NCI-H128 (cell line): ENCODE data around the gene USP22.

Experiments
- DNase-seq: peaks from one replicate; lab custom pipeline; 2025; ENCODE audit not compliant: unreplicated experiment; lab: John Stamatoyannopoulos, UW

Gene USP22

GRCh38 chr17:21021208-21021803, 21.5 kb downstream of the USP22 start:
- no peak for DNase-seq

- DNase-seq: no peak
These were observed 22.2 kb downstream of the USP22 start for GRCh38 chr17:21020622-21021021.

- DNase-seq: no peak
These were observed 22.7 kb downstream of the USP22 start for GRCh38 chr17:21019976-21020586.

GRCh38 chr17:21018894-21019293, 23.9 kb downstream of the USP22 start:
- no peak for DNase-seq

GRCh38 chr17:21017861-21018260, 24.9 kb downstream of the USP22 start:
- no peak for DNase-seq

GRCh38 chr17:21017256-21017655, 25.6 kb downstream of the USP22 start:
- no peak for DNase-seq

DNA sequence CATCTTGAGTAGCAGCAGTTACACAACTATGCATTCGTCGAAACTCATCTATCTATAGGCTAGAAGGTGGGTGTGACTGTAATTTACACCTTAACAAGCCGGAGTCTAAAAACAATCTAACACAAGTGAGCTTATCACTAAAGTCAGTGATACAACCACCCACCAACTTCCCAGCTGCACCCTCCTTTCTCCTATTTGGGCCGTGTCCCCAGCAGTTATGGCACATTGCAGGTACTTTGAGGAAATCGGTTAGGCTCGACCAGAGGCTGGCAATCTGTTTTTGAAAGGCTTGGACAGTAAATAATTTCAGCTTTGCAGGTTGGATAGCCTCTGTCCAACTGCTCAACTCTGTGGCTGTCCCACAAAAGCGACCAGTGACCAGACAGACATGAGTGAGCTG, 26.0 kb downstream of the USP22 start:
- no peak for DNase-seq

DNA sequence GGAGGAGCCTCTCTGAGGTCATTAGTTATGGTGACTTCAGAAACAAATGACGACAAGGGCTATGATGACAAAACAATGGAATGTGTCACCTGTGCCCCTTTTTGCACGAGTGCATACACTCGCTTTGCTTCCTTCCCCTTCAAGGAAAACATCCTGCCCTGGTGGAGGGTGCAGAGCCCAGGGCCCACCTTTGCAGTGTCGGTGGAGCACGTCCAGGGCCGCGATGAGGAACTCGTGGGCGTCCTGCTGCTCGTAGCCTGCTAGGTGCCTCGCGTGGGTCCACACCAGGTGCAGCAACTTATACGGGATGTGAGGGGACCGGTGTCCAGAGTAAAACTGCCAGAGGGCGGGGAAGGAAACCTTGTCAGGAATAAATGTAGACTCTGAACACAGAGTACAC, 27.2 kb downstream of the USP22 start:
- no peak for DNase-seq

- no peak for DNase-seq
These were observed 28.3 kb downstream of the USP22 start for GRCh38 chr17:21014498-21014897.

GRCh38 chr17:21013983-21014382, 28.8 kb downstream of the USP22 start:
- DNase-seq: no peak

DNA sequence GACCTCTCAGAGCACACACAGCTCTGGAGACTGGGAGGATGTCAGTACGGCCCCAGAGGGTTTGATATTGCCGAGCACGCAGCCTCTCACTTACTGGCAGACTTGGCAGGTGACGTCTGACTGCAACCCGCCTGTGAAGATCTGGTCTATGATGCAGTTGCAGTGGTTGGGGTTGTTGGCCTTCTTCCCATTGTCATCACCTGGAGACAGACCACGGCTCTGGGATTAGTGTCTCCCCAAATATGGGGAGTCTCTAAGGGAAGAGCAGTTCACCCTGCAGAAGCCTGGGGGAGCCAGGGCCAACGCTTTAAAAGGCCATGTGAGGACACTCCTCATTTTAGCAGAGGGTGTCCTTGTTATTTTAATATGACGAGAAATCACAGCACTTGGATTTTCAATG, 30.1 kb downstream of the USP22 start:
- DNase-seq: no peak

DNA sequence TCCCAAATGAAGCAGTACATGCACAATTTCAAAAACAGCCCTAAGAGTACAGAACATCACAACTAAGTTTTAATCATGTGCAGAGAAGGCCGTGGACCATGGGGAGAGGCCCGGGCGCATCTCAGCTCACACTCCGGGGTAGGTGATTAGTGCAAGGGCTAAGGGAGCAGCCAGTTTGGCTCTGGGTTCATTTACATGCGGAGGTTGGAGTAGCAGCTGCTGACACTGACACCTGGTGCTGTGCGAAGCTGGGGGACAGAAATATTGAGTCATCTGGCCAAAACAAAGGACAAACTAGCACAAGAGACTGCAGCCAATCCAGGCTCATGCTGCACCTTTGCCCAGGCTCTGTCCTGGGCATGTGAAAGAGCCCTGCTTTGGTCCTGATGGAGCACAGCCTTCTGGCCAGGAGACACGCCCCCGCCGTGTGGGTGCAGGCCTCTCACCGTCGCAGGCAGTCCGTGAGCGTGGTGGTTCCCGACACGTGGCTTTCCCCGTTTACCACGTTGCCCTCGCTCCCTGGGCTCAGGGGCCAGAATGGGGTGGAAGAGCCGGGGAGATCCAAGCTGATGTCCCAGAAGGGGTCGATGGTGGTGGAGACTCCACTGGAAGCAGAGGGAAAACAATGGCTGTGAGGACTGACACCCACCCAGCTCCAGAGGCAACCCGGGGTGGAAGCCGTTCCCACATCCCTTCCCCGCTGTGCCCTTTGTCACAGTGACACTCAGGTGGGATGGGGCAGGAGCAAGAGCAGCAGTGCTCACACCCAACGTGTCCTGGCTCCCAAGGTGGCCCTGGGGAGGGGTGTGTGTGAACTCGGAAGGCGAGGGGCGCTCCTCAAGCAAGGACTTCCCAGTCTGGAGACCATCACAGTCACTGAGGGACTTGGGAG, 31.9 kb downstream of the USP22 start:
- no peak for DNase-seq

DNA sequence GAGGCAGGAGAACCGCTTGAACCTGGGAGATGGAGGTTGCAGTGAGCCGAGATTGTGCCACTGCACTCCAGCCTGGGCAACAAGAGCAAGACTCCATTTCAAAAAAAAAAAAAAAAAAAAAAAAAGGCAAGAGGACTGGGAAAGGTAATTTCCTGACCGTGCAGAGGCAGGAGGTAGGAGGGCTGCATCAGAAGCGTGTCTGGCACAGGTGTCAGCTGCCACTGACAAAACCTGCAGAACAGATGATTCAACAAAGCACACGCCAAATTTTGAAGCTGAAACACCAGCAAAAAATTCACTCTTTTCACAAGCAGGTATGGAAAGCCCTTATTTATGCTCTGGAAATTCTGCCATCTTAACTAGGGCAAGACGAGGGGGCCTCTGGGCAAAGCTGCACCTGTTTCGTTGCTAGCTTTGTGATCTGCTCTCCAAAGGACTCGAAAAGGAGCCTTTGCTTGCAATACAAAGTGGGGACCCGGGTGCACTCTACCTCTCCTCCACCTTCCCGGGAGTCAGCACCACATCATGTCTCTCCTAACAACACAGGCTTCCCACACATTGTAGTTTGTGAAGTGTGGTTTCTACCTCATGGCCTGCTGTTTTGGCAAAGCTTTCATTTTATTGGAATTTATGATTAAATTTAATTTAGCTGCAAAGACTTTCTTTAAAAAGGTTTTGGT, 33.7 kb downstream of the USP22 start:
- DNase-seq: no peak

DNA sequence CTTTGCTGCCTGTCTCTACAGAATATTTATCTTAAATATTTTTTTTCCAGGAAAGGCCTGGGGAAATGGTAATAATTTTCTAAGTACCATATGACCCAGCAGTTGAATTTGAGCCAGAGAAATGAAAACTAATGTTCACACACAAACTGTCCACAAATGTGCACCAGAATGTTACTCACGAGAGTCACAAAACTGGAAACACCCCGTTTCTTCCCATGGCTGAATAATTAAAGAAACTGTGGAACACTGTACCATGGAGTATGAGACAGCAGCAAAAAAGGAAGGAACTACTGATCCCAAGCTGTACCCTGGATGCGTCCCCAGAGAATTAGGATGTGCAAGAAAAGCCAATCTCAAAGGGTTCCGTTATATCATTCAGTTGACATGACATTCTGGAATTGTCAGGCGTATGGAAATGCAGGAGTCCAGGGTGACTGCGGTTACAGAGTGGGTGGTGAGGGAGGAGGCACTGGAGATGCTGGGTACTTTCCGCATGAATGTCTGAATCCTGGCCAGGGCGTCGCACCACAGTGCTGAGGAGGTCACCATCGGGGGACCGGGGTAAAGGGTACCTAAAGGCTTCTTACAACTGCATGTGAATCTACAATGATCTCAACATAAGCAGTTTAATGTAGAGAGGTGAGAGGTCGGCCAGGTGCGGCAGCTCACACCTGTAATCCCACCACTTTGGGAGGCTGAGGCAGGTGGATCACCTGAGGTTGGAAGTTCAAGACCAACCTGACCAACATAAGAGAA, 34.5 kb downstream of the USP22 start:
- DNase-seq: no peak

GRCh38 chr17:21007646-21008045, 35.2 kb downstream of the USP22 start:
- DNase-seq: no peak

- no peak for DNase-seq
These were observed 37.0 kb downstream of the USP22 start for GRCh38 chr17:21005803-21006202.

GRCh38 chr17:21005367-21005766, 37.4 kb downstream of the USP22 start:
- DNase-seq: no peak

GRCh38 chr17:21004016-21004930, 38.5 kb downstream of the USP22 start:
- no peak for DNase-seq

DNA sequence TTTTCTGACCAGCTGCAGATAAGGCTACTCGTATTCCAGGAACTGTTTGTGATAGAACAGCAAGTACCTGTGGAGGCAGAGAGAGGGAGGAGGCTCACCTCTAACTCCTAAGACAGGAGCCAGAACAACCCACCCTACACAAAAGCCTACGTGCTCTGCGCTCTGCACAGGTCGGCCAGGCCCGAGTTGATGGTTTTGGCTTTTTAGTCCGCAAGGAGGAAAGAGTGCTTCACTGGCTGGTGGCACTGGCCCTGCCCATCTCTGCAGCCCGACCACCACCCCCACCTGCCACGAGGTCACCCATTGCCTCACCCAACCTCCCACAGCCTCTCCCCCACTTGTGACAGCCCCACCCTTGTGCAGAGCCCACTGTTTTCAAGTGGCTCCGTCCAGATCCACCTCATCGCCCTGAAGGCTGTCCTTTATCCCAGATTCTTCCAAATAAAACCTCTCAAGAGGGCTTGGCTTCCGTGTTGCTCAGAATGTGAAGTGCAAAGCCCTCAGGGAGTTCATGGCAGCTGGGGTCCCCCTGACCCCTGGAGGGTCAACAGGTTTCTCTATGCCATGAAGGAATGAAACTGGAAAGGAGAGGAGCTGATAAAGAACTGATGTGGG, 39.7 kb downstream of the USP22 start:
- no peak for DNase-seq
